ENCODE data around the gene GNA14.

DNA sequence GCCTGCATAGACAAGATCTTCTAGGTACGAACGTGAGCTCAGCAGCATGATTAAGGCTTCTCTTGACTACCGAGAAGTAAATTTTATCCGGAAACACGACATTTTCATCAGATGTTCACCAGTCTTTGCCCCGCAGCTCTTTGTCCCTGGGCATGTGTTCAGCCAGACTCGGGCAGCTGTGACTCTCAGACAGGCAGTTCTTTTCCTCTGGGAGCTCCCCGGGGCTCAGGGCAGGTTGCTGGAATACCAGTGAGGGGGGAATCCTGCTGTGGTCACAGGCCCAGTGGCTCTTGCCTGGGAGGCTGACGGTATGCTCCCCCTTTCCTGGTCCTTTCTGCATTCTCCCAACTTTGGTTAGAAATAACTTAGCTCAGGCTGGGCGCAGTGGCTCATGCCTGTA, 186.1 kb downstream of the GNA14 start:
- TF ChIP-seq, protein P1, sequence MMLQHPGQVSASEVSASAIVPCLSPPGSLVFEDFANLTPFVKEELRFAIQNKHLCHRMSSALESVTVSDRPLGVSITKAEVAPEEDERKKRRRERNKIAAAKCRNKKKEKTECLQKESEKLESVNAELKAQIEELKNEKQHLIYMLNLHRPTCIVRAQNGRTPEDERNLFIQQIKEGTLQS (IDR thresholded peaks at IDR 0.05), result no peak
- TF ChIP-seq JUND (IDR thresholded peaks at IDR 0.05), result no peak
